B cell (primary cell): ENCODE measurements around the gene RPAP2. TPM values are rescaled to one million over a fixed set of nuclear protein-coding genes. Genes with fewer than 3 reads are reported as not detected.

Source experiments
- ATAC-seq: fragments of 200-7000 bp; cut with Tn5 transposase; one replicate; pipeline ENCODE4 v1.10.0; 2021; ENCODE audit warnings: low read depth, mild to moderate bottlenecking, moderate number of reproducible peaks, moderate library complexity
- CTCF ChIA-PET: fragments of 350-600 bp; sonication (Branson Sonifier 250); formaldehyde crosslinking; loops from one replicate; lab custom pipeline; 2021; ENCODE audit warnings: antibody characterized with exemption, inconsistent platforms; lab: Charles Lee
- POLR2A ChIA-PET: fragments of 350-600 bp; sonication (Branson Sonifier 250); formaldehyde crosslinking; loops from one replicate; lab custom pipeline; 2021; ENCODE audit warnings: antibody characterized with exemption; lab: Charles Lee
- DNase-seq: peaks from one replicate; pipeline ENCODE4 v3.0.0; 2013
- H2AFZ ChIP-seq: 2 replicates; pipeline ENCODE4 v1.6.1; 2012; ENCODE audit warnings: mild to moderate bottlenecking, low read depth, low read length; ENCODE audit not compliant: insufficient read depth, poor library complexity, severe bottlenecking
- H3K27ac ChIP-seq, 2 donors: 1 replicate in 1 of 2; 2 replicates in 1 of 2; pipeline ENCODE4 v1.5.1; 2012 to 2013; ENCODE audit warnings: low read length in 2 of 2, mild to moderate bottlenecking in 2 of 2, moderate library complexity in 1 of 2
- H3K27me3 ChIP-seq, 4 experiments: fragments of 200-600 bp in 1 of 4; sonication (generic) in 1 of 4; replicated peaks in 1 of 4; 1 replicate in 2 of 4; 2 replicates in 2 of 4; pipeline versions ENCODE4 v1.6.1 to v1.7.0; 2013 to 2016; ENCODE audit warnings: low read length in 3 of 4, mild to moderate bottlenecking in 2 of 4, mixed read lengths in 1 of 4, moderate library complexity in 1 of 4; ENCODE audit not compliant: insufficient read depth in 4 of 4, control insufficient read depth in 3 of 4; ENCODE audit errors: control extremely low read depth in 1 of 4
- H3K36me3 ChIP-seq, 2 experiments: replicated peaks in 1 of 2; 1 replicate in 1 of 2; 2 replicates in 1 of 2; pipeline versions ENCODE4 v1.6.1 to v1.7.1; 2013; ENCODE audit warnings: low read length in 1 of 2; ENCODE audit not compliant: insufficient read depth in 2 of 2, control insufficient read depth in 1 of 2; ENCODE audit errors: control extremely low read depth in 1 of 2, extremely low read depth in 1 of 2
- H3K4me1 ChIP-seq, 2 donors: fragments of 200-600 bp in 1 of 2; sonication (generic) in 1 of 2; 1 replicate in 1 of 2; 2 replicates in 1 of 2; pipeline versions ENCODE4 v1.5.1 to v1.6.1; 2013 to 2017; ENCODE audit warnings: low read length in 2 of 2; ENCODE audit not compliant: control insufficient read depth in 2 of 2, insufficient read depth in 2 of 2
- H3K4me2 ChIP-seq: replicated peaks from 2 replicates; pipeline ENCODE3; 2012; ENCODE audit warnings: mild to moderate bottlenecking, low read depth, low read length; ENCODE audit not compliant: poor library complexity, severe bottlenecking
- H3K4me3 ChIP-seq, 5 experiments: fragments of 200-600 bp in 1 of 5; sonication (generic) in 1 of 5; 1 replicate in 3 of 5; 2 replicates in 2 of 5; pipeline versions ENCODE4 v1.5.1 to v1.7.0; 2011 to 2016; ENCODE audit warnings: low read length in 4 of 5, mild to moderate bottlenecking in 4 of 5, low read depth in 2 of 5, control low read depth in 1 of 5, moderate library complexity in 1 of 5; ENCODE audit not compliant: insufficient read depth in 1 of 5; ENCODE audit errors: control extremely low read depth in 1 of 5, extremely low read depth in 1 of 5
- H3K79me2 ChIP-seq: fragments of 200-600 bp; sonication (generic); one replicate; pipeline ENCODE4 v1.6.0; 2016; ENCODE audit warnings: low read length; ENCODE audit not compliant: control insufficient read depth, insufficient read depth
- H3K9ac ChIP-seq: fragments of 200-600 bp; sonication (generic); 2 replicates; pipeline ENCODE4 v1.6.1; 2017; ENCODE audit warnings: mild to moderate bottlenecking, low read length, moderate library complexity
- H3K9me3 ChIP-seq, 3 donors: one replicate each; pipeline versions ENCODE4 v1.6.1 to v1.7.1; 2013; ENCODE audit warnings: low read length in 2 of 3; ENCODE audit not compliant: control insufficient read depth in 2 of 3, insufficient read depth in 1 of 3; ENCODE audit errors: control extremely low read depth in 1 of 3
- H4K20me1 ChIP-seq: 2 replicates; pipeline ENCODE4 v1.6.0; 2012; ENCODE audit warnings: mild to moderate bottlenecking, low read length; ENCODE audit not compliant: insufficient read depth, control insufficient read depth, poor library complexity, severe bottlenecking
- H3K27ac Mint-ChIP-seq: one replicate; pipeline ENCODE4 v1.8.0; 2021; ENCODE audit warnings: mixed read lengths
- H3K27me3 Mint-ChIP-seq: one replicate; pipeline ENCODE4 v1.8.0; 2021; ENCODE audit warnings: mixed read lengths
- H3K4me1 Mint-ChIP-seq: one replicate; pipeline ENCODE4 v1.8.0; 2021; ENCODE audit warnings: mixed read lengths
- H3K4me3 Mint-ChIP-seq: one replicate; pipeline ENCODE4 v1.8.0; 2021; ENCODE audit warnings: mixed read lengths
- H3K9me3 Mint-ChIP-seq: one replicate; pipeline ENCODE4 v1.8.0; 2022; ENCODE audit warnings: mixed read lengths; ENCODE audit not compliant: insufficient read depth
- EZH2 ChIP-seq: IDR thresholded peaks from 2 replicates; pipeline ENCODE4 v1.6.1; 2012; ENCODE audit warnings: borderline replicate concordance, low read depth, mild to moderate bottlenecking, moderate library complexity, low read length; ENCODE audit not compliant: insufficient read depth, poor library complexity, severe bottlenecking
- WGBS: methylation state at CpG from one replicate; pipeline ENCODE4 v1.1.5; 2013; ENCODE audit warnings: missing lambda C conversion rate; ENCODE audit not compliant: insufficient coverage; 5-methylcytosine and 5-hydroxymethylcytosine counted together
- intact Hi-C: fragments of 100-400 bp; cut with micrococcal nuclease; formaldehyde crosslinking; loops from one replicate; pipeline ENCODE4 v1.10.0; 2022
- polyA plus RNA-seq: library from polyadenylated mRNA; depleted of rRNA; stranded (reverse); fragments of >200 nt; gene quantifications from 2 replicates; pipeline ENCODE4 v1.2.3, GENCODE V29; 2012
- total RNA-seq, 2 donors: library from RNA; stranded (reverse); fragments of 120-200 nt in 1 of 2; gene quantifications; 1 replicate in 1 of 2; 2 replicates in 1 of 2; pipeline versions ENCODE4 v1.2.3 to v1.2.4, GENCODE V29; 2013 to 2022
- TF ChIP-seq, protein P1 (sequence below): fragments of 200-600 bp; IDR thresholded peaks from one replicate; pipeline ENCODE4 v1.8.0; 2022; ENCODE audit warnings: antibody characterized with exemption, mild to moderate bottlenecking

The RPAP2 gene
- total and polyA plus RNA-seq, 2 donors (not counting 1 experiment from before 2014, with no cell fraction given), result 6.3 to 31.6 TPM

DNA sequence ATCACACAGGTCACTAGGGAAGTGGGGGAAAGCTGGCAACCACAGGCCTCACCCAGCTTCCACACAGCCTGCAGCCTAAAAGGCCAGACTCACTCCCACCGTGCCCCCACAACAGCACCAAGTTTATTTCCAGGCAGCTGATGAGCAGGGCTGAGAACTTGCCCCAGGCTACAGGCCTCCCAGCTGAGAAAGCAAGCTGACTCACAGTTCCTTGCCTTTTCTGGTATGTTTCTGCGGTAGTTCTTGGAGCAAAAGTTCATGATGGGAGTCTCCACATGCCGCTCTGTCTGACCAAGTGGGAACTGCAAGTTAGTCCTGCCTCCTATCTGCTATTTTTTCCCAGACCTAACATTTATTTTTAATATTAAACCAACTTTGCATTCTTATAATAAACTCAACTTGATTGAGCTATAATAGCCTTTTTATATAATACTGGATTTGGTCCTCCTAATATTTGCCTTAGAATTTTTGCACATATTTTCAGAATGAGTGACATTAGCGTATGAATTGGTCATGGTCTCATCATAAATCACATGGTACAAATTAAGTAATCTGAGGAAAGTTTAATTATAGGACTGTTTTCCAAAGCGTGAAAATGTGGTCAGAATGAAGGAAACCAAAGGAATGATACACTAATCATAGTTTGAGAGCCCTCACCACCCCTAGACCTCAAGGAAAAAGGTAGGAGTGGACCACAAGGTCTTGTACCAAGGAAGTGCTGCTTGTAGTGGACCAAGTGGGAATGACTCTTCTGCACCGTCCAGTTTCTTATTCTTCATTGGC, 30.7 kb downstream of the RPAP2 start:
- CTCF ChIA-PET, result no interaction called here
- intact Hi-C loops, result no loop called here
- H3K27ac Mint-ChIP-seq, result no peak overlapping the region

DNA sequence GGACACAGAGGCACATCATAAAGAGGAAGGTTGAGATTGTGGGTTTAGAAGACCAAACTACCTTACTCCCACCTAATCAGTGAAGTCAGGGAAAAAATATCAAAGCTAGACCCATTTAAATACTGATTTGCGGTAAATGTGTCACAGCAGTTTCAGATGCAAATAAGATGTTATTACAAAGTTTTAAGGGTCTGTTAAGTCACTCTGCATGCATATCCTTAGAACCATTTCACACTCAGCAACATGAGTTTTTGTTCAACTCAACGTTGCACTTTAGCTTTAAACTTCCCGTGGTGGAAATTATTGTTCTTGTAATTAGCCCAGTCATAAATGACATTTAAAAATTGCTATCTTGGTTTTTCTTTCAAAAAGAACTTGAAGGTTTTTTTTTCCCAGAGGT, 34.8 kb downstream of the RPAP2 start:
- TF ChIP-seq EZH2, result no peak
- TF ChIP-seq, protein P1, sequence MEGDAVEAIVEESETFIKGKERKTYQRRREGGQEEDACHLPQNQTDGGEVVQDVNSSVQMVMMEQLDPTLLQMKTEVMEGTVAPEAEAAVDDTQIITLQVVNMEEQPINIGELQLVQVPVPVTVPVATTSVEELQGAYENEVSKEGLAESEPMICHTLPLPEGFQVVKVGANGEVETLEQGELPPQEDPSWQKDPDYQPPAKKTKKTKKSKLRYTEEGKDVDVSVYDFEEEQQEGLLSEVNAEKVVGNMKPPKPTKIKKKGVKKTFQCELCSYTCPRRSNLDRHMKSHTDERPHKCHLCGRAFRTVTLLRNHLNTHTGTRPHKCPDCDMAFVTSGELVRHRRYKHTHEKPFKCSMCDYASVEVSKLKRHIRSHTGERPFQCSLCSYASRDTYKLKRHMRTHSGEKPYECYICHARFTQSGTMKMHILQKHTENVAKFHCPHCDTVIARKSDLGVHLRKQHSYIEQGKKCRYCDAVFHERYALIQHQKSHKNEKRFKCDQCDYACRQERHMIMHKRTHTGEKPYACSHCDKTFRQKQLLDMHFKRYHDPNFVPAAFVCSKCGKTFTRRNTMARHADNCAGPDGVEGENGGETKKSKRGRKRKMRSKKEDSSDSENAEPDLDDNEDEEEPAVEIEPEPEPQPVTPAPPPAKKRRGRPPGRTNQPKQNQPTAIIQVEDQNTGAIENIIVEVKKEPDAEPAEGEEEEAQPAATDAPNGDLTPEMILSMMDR, result no peak
- no peaks in the 10 kb centered on the region for H3K4me1 Mint-ChIP-seq
- intact Hi-C loops, result no loop called here
- no peak overlapping the region for H3K27ac Mint-ChIP-seq
- Histone ChIP-seq H3K4me3 (no peak overlapping the region), H3K4me1 (no peaks in the 10 kb centered on the region), H3K4me2 (no peak overlapping the region), H3K9ac (no peak overlapping the region), H2AFZ (no peak overlapping the region), H3K36me3 (peaks cover 0 to 4% of the 10 kb centered on the region in 2 experiments), H3K79me2 (no peaks in the 10 kb centered on the region), H3K27me3 (no peaks in the 10 kb centered on the region), H3K27ac (no peak overlapping the region), H3K9me3 (peaks cover 0 to 8% (median 0%) of the 10 kb centered on the region in 3 donors), H4K20me1 (no peaks in the 10 kb centered on the region)
- no peak for DNase-seq
- no CpG with 5 or more reads among the region's 3 CpGs for WGBS
- CTCF ChIA-PET, result no interaction called here
- POLR2A ChIA-PET, result no interaction called here
- ATAC-seq, result no peak
- no peak overlapping the region for H3K4me3 Mint-ChIP-seq
- no peaks in the 10 kb centered on the region for H3K27me3 Mint-ChIP-seq
- H3K9me3 Mint-ChIP-seq, result no peaks in the 10 kb centered on the region

More for the DNA sequence above, 30.7 kb downstream of the RPAP2 start:
- peaks cover 3 to 17% (median 14%) of the 10 kb centered on the region in 3 donors for H3K9me3 ChIP-seq
- H3K27me3 Mint-ChIP-seq, result no peaks in the 10 kb centered on the region
- H3K4me3 ChIP-seq, result no peak overlapping the region
- no peak overlapping the region for H2AFZ ChIP-seq
- DNase-seq, result no peak
- no peaks in the 10 kb centered on the region for H3K79me2 ChIP-seq
- no peak for ATAC-seq
- H3K9me3 Mint-ChIP-seq, result peaks cover 9% of the 10 kb centered on the region
- H3K27me3 ChIP-seq, result no peaks in the 10 kb centered on the region
- H4K20me1 ChIP-seq, result no peaks in the 10 kb centered on the region
- WGBS, result 100% methylated on average over 4 of the region's 6 CpGs
- no peaks in the 10 kb centered on the region for H3K4me1 ChIP-seq
- POLR2A ChIA-PET, result no interaction called here
- H3K4me3 Mint-ChIP-seq, result no peak overlapping the region
- TF ChIP-seq, protein P1, result no peak
- TF ChIP-seq EZH2, result no peak
- no peaks in the 10 kb centered on the region for H3K4me1 Mint-ChIP-seq
- H3K27ac ChIP-seq, result no peak overlapping the region
- no peak overlapping the region for H3K4me2 ChIP-seq
- peaks cover 7 to 16% of the 10 kb centered on the region in 2 experiments for H3K36me3 ChIP-seq
- H3K9ac ChIP-seq, result no peak overlapping the region
